LHCN-M2 (cell line): ENCODE results near the gene BTD. TPM values are rescaled to one million over a fixed set of nuclear protein-coding genes. Genes with fewer than 3 reads are reported as not detected.

ENCODE experiments used
- DNase-seq: peaks from one replicate; pipeline ENCODE4 v3.0.0-alpha.2; 2012; ENCODE audit warnings: low read depth
- polyA plus RNA-seq: library from polyadenylated mRNA; unstranded; fragments of >200 nt; gene quantifications from one replicate; pipeline ENCODE4 v1.2.1, GENCODE V29; 2012; ENCODE audit warnings: missing spikeins
- total RNA-seq: library from RNA; depleted of rRNA; stranded (reverse); fragments of >200 nt; gene quantifications from 2 replicates; pipeline ENCODE4 v1.2.3, GENCODE V29; 2014; rRNA removed

Gene BTD, protein sequence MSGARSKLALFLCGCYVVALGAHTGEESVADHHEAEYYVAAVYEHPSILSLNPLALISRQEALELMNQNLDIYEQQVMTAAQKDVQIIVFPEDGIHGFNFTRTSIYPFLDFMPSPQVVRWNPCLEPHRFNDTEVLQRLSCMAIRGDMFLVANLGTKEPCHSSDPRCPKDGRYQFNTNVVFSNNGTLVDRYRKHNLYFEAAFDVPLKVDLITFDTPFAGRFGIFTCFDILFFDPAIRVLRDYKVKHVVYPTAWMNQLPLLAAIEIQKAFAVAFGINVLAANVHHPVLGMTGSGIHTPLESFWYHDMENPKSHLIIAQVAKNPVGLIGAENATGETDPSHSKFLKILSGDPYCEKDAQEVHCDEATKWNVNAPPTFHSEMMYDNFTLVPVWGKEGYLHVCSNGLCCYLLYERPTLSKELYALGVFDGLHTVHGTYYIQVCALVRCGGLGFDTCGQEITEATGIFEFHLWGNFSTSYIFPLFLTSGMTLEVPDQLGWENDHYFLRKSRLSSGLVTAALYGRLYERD
- total RNA-seq, result 33.0 and 40.5 TPM in 2 replicates
- polyA plus RNA-seq, result 34.6 TPM

DNA sequence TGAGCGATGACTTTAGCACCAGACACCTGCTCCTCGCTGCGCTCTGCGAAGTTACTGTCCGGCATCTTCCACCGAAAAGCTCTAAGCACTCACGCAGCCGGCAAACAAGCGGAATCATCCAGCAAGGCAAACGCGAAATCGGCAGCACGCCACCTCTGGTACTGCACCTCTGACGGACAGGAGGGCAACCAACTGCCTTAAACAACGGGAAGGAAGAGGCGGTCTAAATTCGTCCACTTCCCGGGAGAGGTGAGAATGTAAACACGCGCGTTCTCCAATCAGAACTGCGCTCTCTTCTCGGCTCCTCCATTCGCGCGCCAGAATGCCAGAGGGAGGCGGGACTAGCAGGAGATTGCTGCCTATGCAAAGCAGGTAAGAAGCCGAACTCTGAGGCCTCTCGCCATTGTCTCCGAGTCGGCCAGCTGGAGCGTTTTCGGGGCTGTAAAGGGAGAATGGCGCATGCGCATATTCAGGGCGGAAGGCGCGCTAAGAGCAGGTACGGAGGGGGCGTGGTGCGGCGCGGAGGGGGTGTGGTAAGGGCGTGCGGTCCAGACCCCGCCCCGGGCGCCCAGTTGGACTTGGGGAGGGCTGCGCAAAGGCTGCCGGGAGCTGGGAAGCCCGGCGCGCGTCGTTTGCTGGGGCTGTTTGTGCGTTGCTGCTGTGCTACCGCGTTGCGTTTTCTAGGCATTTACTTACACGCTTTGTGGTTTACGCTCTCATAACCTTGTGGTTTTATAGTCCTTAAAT, at the start of gene BTD, which contains the start of gene HACL1:
BTD (plus strand) TSS at position 347 of the 747 bp plus-strand sequence. CDS start 33,695 bp downstream, outside the sequence.
HACL1 (minus strand) TSS at position 171 of the 747 bp plus-strand sequence; CDS start at position 65, 106 bp downstream.
- peak; percentile 99 for DNase-seq

DNA sequence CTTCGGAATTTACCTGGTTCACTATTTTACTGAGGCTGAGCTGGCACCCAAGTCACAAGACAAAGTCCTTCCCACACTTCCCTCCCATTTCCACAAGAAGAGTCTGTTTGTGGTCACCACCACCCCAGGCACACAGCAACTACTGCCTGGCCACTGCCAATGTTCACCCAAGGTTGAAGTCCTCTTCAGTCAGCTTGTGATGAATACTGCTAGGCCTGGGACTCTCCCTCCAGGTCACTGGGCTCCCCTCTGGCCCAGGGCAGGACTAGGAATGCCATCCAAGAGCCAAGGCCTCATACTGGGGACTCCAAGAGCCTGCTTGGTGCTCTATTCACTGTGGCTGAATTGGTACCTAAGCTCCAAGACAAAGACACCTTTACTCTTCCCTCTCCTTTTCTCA, 49.6 kb upstream of the BTD start:
- no peak for DNase-seq

DNA sequence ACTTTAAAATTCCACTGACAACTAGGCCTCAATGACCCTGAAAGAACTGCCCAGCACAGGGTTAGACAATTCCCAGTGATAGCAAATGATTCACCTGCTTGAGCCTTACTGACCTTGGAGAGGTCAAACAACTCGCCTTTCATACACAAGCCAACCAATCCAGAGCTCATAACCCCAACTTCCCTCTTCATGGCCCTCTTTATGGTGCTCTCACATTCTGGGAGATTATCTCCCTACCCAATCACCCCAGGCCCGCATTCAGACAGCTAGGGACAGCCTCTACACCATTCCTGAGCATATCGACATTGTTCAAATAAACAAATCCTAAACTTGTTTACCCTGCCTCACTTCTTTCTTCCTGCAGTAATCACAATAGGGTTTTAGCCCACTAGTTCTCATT, 47.8 kb upstream of the BTD start:
- no peak for DNase-seq

DNA sequence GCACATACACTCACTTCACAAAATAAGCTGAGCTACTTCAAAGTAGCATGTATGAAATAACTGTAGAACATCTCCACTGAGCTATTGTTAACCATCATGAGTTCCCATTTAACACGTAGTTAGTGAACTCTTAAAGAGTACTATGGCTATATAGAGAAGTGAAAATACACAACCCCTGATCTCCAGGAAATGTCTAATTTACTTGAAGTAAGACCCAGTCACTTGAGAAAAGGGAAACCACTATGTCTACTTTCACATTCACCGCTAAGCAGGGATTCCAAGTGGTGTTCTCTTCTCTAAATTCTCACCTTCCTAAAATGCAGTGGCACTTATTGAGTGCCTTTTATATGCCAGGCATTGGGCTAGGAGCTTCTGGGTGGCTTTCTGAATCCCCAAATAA, 45.0 kb upstream of the BTD start:
- DNase-seq, result no peak

DNA sequence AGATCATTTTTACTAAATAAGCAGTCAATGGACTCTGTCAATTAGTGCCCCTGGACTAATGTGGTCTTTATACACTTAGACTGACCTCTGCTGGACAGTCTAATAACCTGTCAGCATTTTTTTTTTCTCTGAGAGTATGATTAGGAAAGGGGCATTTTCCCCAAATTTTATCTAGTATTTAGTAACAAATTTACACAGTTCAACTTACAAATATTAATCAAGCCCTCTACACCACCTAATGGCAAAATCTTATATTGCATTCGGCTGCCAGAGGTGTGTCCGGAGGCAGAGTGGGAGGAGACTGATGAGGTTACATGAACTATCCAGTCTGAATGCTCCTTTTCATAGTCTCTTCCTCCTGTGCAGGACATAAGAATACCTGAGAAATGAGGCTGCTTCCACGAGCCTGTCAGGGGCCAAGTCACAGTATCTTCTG, 44.0 kb upstream of the BTD start:
- peak; percentile 64 for DNase-seq

DNA sequence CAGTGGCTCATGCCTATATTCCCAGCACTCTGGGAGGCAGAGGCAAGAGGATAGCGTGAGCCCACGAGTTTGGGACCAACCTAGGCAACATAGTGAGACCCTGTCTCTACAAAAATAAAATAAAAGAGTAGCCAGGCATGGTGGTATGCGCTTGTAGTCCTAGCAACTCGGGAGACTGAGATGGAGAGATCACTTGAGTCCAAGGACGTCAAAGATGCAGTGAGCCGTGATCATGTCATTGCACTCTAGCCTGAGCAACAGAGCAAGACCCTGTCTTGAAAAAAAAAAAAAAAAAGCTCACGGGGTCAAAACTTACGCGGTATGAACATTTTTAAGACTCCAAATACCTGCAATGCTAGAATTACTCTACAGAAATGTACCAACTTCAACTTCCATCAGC, 43.0 kb upstream of the BTD start:
- no peak for DNase-seq

DNA sequence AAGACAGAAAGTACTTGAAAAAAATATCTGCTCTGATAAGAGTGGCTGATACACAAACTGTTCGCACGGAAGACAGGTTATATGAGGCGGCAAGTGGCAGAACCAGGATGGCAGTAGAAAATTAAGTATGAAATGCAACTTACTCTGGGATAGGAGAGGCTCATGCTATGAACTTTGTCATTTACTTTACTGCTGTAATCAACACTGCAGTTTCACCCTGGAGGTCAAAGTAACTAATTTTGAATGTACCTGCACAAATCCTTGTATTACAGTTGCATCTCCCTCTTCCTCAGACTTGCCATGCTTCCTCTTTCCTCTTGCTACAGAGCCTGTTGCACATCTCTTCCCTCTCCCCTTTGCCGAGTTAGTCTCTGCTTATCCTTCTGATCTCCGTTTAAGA, 39.0 kb upstream of the BTD start:
- DNase-seq, result no peak

DNA sequence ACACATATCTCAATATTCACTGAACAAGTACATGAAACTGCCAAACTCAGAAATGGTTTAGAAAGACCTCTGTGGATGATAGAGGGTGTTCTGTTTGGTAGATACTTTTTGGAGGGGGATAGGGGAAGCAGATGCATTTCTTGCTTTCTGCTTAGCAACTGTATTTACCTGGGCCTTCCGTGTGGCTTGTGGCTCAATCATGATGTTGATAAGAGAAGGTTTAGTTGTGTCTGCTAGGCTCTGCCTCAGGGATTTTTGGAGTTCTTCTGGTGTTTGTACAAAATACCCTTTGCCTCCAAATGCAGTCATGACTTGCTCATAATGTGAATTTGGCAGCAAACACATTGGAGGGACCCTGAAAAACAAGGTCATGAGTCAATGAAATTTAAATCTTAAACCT, 38.4 kb upstream of the BTD start:
- no peak for DNase-seq

DNA sequence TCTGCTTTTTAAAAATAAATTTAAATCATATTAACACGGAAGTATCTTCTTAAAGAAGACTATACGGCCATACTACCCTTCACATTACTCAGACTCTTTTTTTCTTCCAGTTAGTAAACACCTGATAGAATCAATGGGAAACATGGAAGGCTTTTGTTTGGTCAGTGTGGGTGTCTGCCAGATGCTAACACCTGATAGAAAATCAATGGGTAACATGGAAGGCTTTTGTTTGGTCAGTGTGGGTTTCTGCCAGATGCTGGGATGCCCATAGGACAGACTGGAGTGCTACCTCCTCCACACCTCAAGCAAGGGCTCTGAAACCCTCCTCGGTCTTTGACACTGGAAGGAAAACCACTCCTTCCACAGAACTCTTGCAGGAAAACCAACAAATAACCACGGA, 29.4 kb upstream of the BTD start:
- no peak for DNase-seq

DNA sequence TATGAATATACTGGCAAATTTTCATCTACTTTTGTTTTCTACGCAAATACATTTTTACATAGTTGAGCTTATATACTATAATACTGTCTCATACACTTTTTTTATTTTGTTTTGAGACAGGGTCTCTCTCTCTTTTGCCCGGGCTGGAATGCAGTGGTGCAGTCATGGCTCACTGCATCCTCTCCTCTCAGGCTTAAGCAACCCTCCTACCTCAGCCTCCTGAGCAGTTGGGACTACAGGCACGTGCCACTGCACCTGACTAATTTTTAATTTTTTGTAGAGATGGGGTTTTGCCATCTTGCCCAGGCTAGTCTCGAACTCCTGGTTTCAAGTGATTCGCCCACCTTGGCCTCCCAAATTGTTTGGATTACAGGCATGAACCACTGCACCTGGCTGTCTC, 26.1 kb upstream of the BTD start:
- DNase-seq, result no peak

DNA sequence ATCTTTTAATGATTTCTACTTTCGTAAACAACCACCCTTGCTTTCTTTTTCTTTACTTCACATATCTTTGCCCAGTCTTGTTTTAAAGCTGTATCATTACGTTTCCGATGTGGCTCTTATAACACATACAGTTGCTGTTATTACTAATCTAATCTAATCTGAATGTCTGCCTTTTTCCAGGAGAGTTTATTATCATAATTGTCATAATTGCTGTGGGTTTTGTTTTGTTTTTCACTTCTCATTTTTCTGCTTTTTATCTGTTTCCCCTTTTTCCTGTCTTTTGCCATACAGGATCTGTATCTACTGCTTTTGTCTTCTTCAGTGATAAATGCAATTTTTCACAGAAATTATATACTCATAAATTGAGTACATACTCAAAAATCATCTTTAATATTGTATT, 25.1 kb upstream of the BTD start:
- DNase-seq, result no peak

DNA sequence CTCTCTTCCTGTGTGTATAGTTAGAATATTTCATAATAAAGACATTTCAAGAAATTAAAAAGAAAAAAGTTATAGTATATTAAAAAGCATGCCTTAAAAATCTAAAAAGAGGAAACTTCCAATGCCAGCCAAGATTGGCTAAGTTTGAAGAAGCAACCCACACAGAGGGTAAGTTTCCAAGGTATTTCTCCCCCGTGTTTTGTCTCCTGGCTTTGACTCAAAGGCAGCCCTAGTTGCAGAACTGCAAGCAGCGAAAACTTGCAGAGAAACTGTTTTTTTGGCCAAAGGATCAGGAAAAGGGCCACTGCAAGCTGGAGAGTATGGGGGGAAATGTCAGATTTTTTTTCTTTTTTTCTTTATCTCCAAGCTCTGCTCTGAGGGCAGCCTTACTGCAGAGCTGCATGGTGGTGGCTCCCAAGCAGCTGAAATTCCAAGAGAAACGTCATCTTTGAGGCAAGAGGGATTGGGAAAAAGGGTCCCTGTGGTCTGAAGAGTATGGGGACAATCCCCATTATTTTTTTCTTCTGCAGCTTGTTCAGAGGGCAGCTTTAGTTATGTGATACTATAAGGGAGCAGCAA, 23.2 kb upstream of the BTD start:
- no peak for DNase-seq

DNA sequence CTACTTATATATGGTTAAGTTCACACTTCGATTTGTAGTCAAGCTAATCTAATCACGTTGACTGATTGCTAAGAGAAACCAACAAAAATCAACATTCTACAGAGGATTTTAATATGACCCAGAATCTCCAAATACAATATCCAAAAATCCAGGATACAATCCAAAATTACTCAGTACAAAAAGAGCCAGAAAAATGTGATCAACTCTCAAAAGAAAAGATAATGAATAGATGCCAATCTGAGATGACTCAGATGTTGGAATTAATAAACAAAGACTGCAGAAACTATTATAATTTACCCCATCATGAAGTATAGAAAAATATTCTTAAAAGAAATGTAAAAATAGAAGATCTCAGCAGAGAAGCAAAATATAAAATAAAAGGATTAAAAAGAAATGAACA, 22.5 kb upstream of the BTD start:
- no peak for DNase-seq

DNA sequence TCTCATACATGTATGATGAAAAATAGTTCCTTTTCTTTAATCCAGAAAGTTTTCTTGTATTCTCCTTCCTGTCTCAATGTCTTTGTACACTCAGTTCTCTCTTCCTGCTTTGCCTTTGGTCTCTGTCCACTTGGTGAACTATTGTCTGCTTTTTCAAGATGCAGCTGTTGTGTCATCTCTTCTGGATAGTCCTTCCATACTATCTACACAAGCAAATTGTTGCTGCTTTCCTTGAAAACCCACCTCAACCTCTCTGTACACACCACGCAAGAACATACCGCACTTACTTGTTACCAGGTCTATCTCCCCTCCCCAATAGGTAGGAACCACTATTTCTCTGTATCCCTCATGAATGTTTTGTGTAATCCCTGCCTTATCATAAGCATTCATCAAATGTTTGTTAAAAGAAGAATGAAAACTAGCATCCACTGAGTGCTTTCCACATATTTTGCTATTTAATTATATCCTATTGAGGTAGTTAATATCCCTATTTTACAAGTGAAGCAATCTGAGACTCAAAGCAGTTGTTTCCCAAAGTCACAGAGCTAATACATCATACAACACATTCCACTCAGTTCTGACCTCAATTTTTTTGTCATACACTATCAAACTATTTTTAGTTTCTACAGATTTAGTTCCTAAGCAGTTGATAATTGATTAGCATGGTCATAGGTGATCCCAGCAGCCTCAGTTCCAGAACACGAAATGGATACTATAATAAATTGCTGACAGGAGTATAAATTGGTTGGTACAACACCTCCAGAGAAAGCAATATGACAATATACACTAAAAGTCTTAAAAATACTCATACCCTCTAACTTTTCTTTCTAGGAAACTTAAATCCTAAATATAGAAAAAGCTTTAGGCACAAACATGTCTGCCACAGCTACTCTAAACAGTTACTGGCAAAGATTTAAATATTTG, 19.8 kb upstream of the BTD start:
- peak; percentile 25 for DNase-seq

DNA sequence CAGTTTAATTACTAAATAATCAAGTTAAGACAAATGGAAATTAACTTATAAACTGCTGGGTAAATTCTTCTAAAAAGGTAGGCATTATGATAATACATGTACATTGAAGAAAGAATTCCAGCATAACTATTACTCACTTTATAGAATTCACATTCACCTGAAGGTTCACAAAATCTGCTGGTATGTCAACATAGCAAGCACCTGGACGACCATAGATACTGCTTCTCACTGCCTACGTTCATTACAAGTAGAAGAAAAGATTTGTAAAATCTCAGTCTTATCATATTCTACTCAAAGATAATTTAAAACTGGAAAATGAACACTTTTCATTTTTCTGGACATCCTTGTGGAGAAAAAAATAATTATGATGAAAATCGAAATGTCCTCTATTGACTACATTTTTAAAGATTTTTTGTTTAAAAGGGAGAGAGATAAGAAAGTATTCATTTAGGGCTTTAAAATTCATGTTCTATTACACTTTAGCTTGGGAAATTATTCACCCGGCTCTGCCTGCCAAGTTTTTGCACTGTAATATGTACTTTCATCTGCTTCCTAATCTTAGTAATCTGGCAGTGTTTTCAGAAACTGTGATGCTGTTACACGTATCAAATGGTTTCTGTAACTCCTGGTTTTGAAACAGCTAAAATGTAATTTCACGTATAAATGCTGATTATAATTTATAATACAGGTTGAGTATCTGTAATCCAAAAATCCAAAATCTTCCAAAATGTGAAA, 16.3 kb upstream of the BTD start:
- peak; percentile 31 for DNase-seq

DNA sequence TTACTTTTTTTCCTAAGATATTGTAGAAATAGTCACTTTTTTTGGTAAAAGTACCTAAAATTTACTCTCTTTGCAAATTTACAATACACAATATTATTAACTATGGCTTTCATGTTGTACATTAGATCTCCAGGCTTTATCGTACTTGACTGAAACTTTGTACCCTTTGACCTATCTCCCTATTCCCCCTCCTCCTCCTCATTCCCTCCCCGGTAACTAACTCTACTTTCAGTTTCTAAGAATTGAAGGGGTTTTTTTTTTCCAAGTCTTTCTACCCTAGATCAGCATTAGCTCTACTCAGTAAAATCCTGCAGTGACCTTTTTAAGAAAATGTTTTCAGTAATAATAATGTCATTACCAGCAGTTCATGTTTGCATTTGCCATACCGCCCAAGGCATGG, 10.3 kb upstream of the BTD start:
- no peak for DNase-seq

DNA sequence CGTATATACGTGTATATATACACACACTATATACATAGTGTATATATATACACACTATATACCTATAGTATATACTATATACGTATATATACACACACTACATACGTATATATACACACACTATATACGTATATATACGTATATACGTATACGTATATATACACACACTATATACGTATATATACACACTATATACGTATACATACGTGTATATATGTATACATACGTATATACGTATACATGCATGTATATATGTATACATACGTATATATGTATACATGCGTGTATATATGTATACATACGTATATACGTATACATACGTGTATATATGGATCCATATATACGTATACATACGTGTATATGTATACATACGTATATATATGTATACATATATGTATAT, 9.6 kb upstream of the BTD start:
- DNase-seq, result no peak

DNA sequence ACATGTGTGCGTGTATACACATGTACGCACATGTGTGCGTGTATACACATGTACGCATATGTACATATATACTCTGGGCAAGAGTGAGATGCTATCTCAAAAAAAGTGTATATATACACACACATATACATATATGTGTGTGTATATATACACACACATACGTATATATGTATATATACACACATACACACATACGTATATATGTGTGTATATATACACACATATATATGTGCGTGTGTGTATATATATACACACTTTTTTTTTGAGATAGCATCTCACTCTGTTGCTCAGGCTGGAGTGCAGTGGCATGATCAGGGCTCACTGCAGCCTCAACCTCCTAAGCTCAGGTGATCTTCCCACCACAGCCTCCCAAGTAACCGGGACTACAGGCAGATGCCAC, 8.6 kb upstream of the BTD start:
- no peak for DNase-seq

DNA sequence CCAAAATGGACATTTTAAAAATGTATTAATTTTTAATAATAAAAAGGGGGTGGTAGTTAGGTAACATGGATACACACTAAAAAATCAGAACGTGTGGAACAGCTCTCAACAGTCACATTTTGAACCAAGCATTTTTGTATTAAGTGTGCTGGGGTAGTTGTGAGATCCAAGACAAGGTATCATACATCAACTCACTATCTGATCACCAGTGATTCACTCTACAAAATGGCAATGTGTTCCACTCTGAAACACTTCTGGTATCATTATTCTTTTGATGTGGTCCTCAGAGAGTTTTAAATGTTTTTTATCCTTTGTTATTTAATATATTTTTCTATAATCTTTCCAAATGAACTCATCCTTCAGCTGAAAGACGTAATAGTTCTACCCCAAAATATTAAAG, 5.6 kb upstream of the BTD start:
- no peak for DNase-seq

DNA sequence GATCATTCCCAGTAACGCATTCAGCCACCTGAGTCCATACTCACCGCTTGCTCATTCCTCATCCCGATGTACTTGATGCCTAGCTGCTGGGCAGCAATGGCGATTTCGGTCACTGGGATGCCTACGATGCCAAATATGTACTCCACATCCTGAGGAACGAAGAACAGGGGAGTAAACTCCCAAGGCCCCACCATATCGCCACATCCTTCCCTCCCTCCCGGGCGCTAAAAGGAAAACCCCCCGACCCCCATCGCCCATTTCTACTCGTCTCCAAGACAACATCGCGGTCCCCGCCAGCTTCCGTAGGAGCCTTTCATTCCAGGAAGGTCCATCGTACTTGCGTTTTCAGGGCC, 523 bp upstream of the BTD start:
- DNase-seq, result no peak

DNA sequence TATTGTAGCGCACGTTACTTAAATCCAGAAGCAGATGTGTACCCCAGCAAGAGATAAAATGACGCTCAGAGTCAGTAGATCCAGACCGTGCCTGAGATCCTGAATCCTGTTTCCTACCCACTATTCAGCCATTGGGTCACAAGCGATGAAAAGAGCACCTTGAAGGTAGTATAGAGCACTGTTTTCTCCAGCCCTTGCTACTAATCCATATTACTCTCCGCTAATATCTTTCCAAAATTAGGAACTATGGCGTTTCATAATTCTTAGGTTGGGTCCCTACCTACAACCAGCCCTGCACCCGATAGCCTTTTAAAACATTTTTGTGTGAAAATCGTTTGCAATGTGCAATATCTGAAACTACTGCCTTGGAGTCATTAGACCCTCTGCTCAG, 596 bp downstream of the BTD start:
- DNase-seq, result no peak
